ENCODE data around the gene TNFAIP8L1.

- peak in 1 of 4 experiments; percentile 11 for TF ChIP-seq CTCF (IDR thresholded peaks at IDR 0.05)
- TF ChIP-seq POLR2A (IDR thresholded peaks at IDR 0.05): no peak
Observed at GRCh38 chr19:4589579-4590410, 49.5 kb upstream of the TNFAIP8L1 start.
